ENCODE results near the gene RNH1. TPM values are rescaled to one million over a fixed set of nuclear protein-coding genes. Genes with fewer than 3 reads are reported as not detected.

RNH1 gene
- total RNA-seq, 1 experiment from 2014 or later = 60.0 TPM

DNA sequence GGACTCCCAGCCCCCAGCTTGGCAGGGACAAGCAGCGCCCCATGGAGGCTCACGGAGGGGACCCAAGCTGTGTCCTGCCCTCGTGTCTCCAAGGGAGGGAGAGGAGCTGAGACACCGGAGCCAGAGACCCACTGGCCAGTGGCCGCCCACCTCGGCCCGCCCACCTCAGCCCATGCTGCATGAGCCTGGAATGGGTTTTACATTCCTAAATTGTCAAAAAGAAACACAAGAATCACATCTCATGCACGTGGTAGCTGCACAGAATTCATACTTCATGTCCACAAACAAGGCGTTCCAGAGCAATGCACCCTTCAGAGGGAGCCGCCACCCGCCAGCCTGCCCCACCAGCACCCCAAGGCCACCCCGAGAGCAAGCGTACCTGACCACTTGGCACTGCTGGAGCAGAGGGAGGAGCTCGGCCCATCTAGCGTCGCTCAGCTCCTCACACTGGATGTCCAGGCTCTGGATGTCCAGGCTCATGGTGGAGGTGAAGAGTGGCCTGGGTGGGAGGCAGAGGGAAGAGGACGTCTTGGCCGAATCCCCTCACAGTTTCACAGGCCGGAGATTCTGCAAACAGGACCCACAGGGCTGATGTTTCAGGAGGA, 5.3 kb downstream of the RNH1 start:
- H2BK15ac ChIP-seq (ENCODE audit: low read depth, low read length) = no peak overlapping the region
- no CpG with 5 or more reads among the region's 19 CpGs for WGBS (ENCODE audit: extremely low coverage, insufficient read length, low lambda C conversion rate)
- H3T11ph ChIP-seq (ENCODE audit: low read length) = no peak overlapping the region
- TF ChIP-seq CTCF (conservative IDR thresholded peaks at IDR 0.05) = no peak
- no peak for DNase-seq
- H3K18ac ChIP-seq (ENCODE audit: insufficient read length, low read depth, low read length) = no peak overlapping the region
- H2BK12ac ChIP-seq (ENCODE audit: insufficient read length, low read depth, low read length) = no peak overlapping the region
- H4K91ac ChIP-seq (ENCODE audit: insufficient read length, low read depth, low read length) = no peak overlapping the region
- H3K27me3 ChIP-seq (ENCODE audit: insufficient read depth, low read length) = no peaks in the 10 kb centered on the region
- H3K79me2 ChIP-seq (ENCODE audit: insufficient read depth, low read length) = peaks cover 2% of the 10 kb centered on the region; the same call in 1 of the 2 replicates
- no peak overlapping the region for H3K56ac ChIP-seq (ENCODE audit: insufficient read length, low read depth, low read length)
- Mint-ChIP-seq H3K9me3 (peaks cover 12% of the 10 kb centered on the region in 2 experiments), H3K36me3 (ENCODE audit: insufficient read depth in 1 of 3, low read depth in 3 of 3) (peaks cover 32 to 51% (median 42%) of the 10 kb centered on the region in 3 experiments), H3K27ac (no peak overlapping the region), H3K27me3 (ENCODE audit: low read depth) (peaks cover 4% of the 10 kb centered on the region; the same call in 1 of the 2 replicates), H3K4me3 (no peak overlapping the region; a peak in 1 of 5 replicates), H3K4me1 (peaks cover 3 to 6% of the 10 kb centered on the region in 2 experiments; a peak in 2 of 4 replicates)
- no peak overlapping the region for H2BK20ac ChIP-seq (ENCODE audit: low read depth, low read length, poor library complexity, severe bottlenecking)
- H3K14ac ChIP-seq (ENCODE audit: insufficient read depth, low read length) = no peak overlapping the region
- no peaks in the 10 kb centered on the region for H3K4me1 ChIP-seq (ENCODE audit: insufficient read depth, low read length)
- H3K4ac ChIP-seq (ENCODE audit: low read depth, low read length) = no peak overlapping the region
- no peak overlapping the region for H2BK120ac ChIP-seq (ENCODE audit: low read depth, low read length, poor library complexity, severe bottlenecking)
- H2BK5ac ChIP-seq (ENCODE audit: insufficient read length, low read length) = no peak overlapping the region
- peaks cover 10% of the 10 kb centered on the region for H3K23me2 ChIP-seq (ENCODE audit: insufficient read length, low read depth, low read length, poor library complexity, severe bottlenecking)
- H4K8ac ChIP-seq (replicated peaks; ENCODE audit: insufficient read length, low read depth, low read length) = no peak overlapping the region
- H3K9ac ChIP-seq (ENCODE audit: extremely low read depth, insufficient read length, low read length) = no peak overlapping the region
- no peaks in the 10 kb centered on the region for H3K9me3 ChIP-seq (ENCODE audit: control insufficient read depth, low read depth, low read length)
- no peak overlapping the region for H3K27ac ChIP-seq (ENCODE audit: insufficient read length, low read depth, low read length)
- H3K4me2 ChIP-seq (ENCODE audit: insufficient read depth, insufficient read length, low read length) = no peak overlapping the region
- H4K5ac ChIP-seq (ENCODE audit: insufficient read length, low read depth, low read length) = no peak overlapping the region
- H2AFZ ChIP-seq (ENCODE audit: low read length) = no peak overlapping the region
- no peaks in the 10 kb centered on the region for H3K79me1 ChIP-seq (ENCODE audit: insufficient read depth, low read depth, low read length, poor library complexity, severe bottlenecking)
- H4K20me1 ChIP-seq (ENCODE audit: control insufficient read depth, insufficient read depth, insufficient read length) = no peaks in the 10 kb centered on the region
- no peak overlapping the region for H3K23ac ChIP-seq (ENCODE audit: insufficient read length, low read depth, low read length)
- no peak overlapping the region for H2AK5ac ChIP-seq (ENCODE audit: insufficient read length, low read length)
